A549 (cell line): ENCODE data around the gene APMAP. TPM values are rescaled to one million over a fixed set of nuclear protein-coding genes. Genes with fewer than 3 reads are reported as not detected.

ENCODE experiments used
- ATAC-seq, 2 experiments: fragments of 200-7000 bp in 1 of 2; fragments of >200 bp in 1 of 2; cut with Nextera tagmentation in 1 of 2; cut with Tn5 transposase in 1 of 2; 3 replicates each; pipeline versions ENCODE4 v1.8.0 to v1.9.1; 2018 to 2020; ENCODE audit warnings: mild to moderate bottlenecking in 1 of 2, moderate library complexity in 1 of 2
- CTCF ChIA-PET: fragments of 300-600 bp; sonication (Branson Sonifier 250); formaldehyde crosslinking; extraction: SDS; loops from one replicate; lab custom pipeline; 2021; ENCODE audit warnings: antibody characterized with exemption, inconsistent platforms; lab: Yijun Ruan, JAX
- POLR2A ChIA-PET: fragments of 350-600 bp; formaldehyde crosslinking; extraction: SDS; loops from one replicate; lab custom pipeline; 2021; ENCODE audit warnings: antibody characterized with exemption, inconsistent platforms; lab: Yijun Ruan, JAX
- DNase-seq, 2 experiments: peaks; one replicate each; pipeline versions ENCODE4 v3.0.0 to v3.0.0-alpha.2; 2011 to 2016; ENCODE audit warnings: low read depth in 1 of 2, low spot score in 1 of 2
- FAIRE-seq: peaks from 2 replicates; lab custom pipeline; 2011; peaks lifted over from hg19 to GRCh38; lab: Jason Lieb, UNC
- H3K27ac ChIP-seq, 2 experiments: fragments of >200 bp; sonication (Bioruptor Twin); formaldehyde crosslinking; 3 replicates each; pipeline ENCODE4 v1.5.1; 2016 to 2017
- H3K4me1 ChIP-seq: fragments of >200 bp; sonication (Bioruptor Twin); formaldehyde crosslinking; 3 replicates; pipeline ENCODE4 v1.6.1; 2016
- H3K4me2 ChIP-seq: fragments of >200 bp; sonication (Bioruptor Twin); formaldehyde crosslinking; 3 replicates; pipeline ENCODE4 v1.6.1; 2016
- H3K4me3 ChIP-seq: fragments of >200 bp; sonication (Bioruptor Twin); formaldehyde crosslinking; 3 replicates; pipeline ENCODE4 v1.5.1; 2016
- H3K9me3 ChIP-seq: fragments of >200 bp; sonication (Bioruptor Twin); formaldehyde crosslinking; 3 replicates; pipeline ENCODE4 v1.6.1; 2016
- BHLHE40 ChIP-seq: IDR thresholded peaks from 2 replicates; pipeline ENCODE4 v1.6.1; 2012; ENCODE audit warnings: low read depth, low read length, inconsistent platforms
- CBX2 ChIP-seq: fragments of 200-600 bp; sonication (generic); IDR thresholded peaks from 2 replicates; pipeline ENCODE4 v1.6.1; 2016; ENCODE audit warnings: low read depth, mild to moderate bottlenecking, borderline replicate concordance
- CBX8 ChIP-seq: fragments of 200-600 bp; sonication (generic); IDR thresholded peaks from 2 replicates; pipeline ENCODE4 v1.6.1; 2016
- CEBPB ChIP-seq, 2 experiments: fragments of >200 bp in 1 of 2; sonication (Bioruptor Twin) in 1 of 2; formaldehyde crosslinking in 1 of 2; IDR thresholded peaks; 2 replicates each; pipeline ENCODE4 v1.6.1; 2012 to 2016
- EHF ChIP-seq: fragments of 250-450 bp; sonication (Bioruptor Pico); IDR thresholded peaks from 2 replicates; pipeline ENCODE4 v1.5.0; 2020; ENCODE audit warnings: mild to moderate bottlenecking
- EHMT2 ChIP-seq: fragments of 200-600 bp; sonication (generic); IDR thresholded peaks from 2 replicates; pipeline ENCODE4 v1.6.1; 2016; ENCODE audit warnings: antibody characterized with exemption, low read depth, mild to moderate bottlenecking, moderate library complexity
- ESRRA ChIP-seq: fragments of 150-350 bp; IDR thresholded peaks from 2 replicates; pipeline ENCODE4 v1.6.1; 2014; ENCODE audit warnings: mild to moderate bottlenecking, low read length, borderline replicate concordance
- FOSL2 ChIP-seq, 2 experiments: fragments of 450-650 bp in 1 of 2; fragments of >200 bp in 1 of 2; sonication (Bioruptor Twin) in 1 of 2; formaldehyde crosslinking; IDR thresholded peaks; 2 replicates each; pipeline versions ENCODE4 v1.5.0 to v1.6.1; 2016 to 2020; ENCODE audit warnings: mild to moderate bottlenecking in 1 of 2, moderate library complexity in 1 of 2
- GATA3 ChIP-seq: IDR thresholded peaks from 2 replicates; pipeline ENCODE4 v1.6.1; 2012; ENCODE audit warnings: borderline replicate concordance
- HDAC2 ChIP-seq: fragments of 200-600 bp; sonication (generic); IDR thresholded peaks from 2 replicates; pipeline ENCODE4 v1.6.1; 2016
- HEYL ChIP-seq: fragments of 250-450 bp; sonication (Bioruptor Pico); IDR thresholded peaks from 2 replicates; pipeline ENCODE4 v1.8.0; 2021; ENCODE audit warnings: mild to moderate bottlenecking, moderate library complexity
- HOXB13 ChIP-seq: fragments of 250-450 bp; sonication (Bioruptor Pico); IDR thresholded peaks from 2 replicates; pipeline ENCODE4 v1.5.0; 2020; ENCODE audit warnings: low read depth, mild to moderate bottlenecking, moderate library complexity
- MAFK ChIP-seq: fragments of 450-650 bp; IDR thresholded peaks from 2 replicates; pipeline ENCODE4 v1.6.1; 2014; ENCODE audit not compliant: partially characterized antibody
- MYC ChIP-seq: IDR thresholded peaks from 2 replicates; pipeline ENCODE4 v1.6.1; 2012; ENCODE audit warnings: mild to moderate bottlenecking, inconsistent platforms, low read length, improper control_type of control experiment, borderline replicate concordance
- PHF8 ChIP-seq: fragments of 200-600 bp; sonication (generic); IDR thresholded peaks from 2 replicates; pipeline ENCODE4 v1.6.1; 2016; ENCODE audit warnings: low read depth, mild to moderate bottlenecking, antibody characterized with exemption, moderate library complexity, borderline replicate concordance
- POLR2AphosphoS2 ChIP-seq: conservative IDR thresholded peaks from 2 replicates; pipeline ENCODE4 v1.6.1; 2012; ENCODE audit warnings: low read length, improper control_type of control experiment, inconsistent platforms
- RAD21 ChIP-seq, 2 experiments: fragments of >200 bp in 1 of 2; sonication (Bioruptor Twin) in 1 of 2; formaldehyde crosslinking in 1 of 2; IDR thresholded peaks in 1 of 2; conservative IDR thresholded peaks in 1 of 2; 2 replicates in 1 of 2; 3 replicates in 1 of 2; pipeline ENCODE4 v1.6.1; 2012 to 2018; ENCODE audit warnings: inconsistent platforms in 1 of 2
- SMC3 ChIP-seq: fragments of >200 bp; sonication (Bioruptor Twin); formaldehyde crosslinking; IDR thresholded peaks from 3 replicates; pipeline ENCODE4 v1.6.1; 2018; ENCODE audit warnings: inconsistent platforms
- SREBF2 ChIP-seq: fragments of 450-650 bp; IDR thresholded peaks from 2 replicates; pipeline ENCODE4 v1.6.1; 2014; ENCODE audit warnings: mild to moderate bottlenecking, moderate library complexity
- ZFP36 ChIP-seq: fragments of 450-650 bp; IDR thresholded peaks from 2 replicates; pipeline ENCODE4 v1.6.1; 2014; ENCODE audit warnings: borderline replicate concordance; ENCODE audit not compliant: partially characterized antibody
- WGBS: methylation state at CpG from one replicate; pipeline ENCODE4 v1.1.6; 2017; ENCODE audit errors: missing lambda C conversion rate; 5-methylcytosine and 5-hydroxymethylcytosine counted together
- polyA plus RNA-seq, 4 experiments: library from polyadenylated mRNA; depleted of rRNA in 3 of 4; stranded (reverse); fragments of >200 nt; fragmentation: RNase III in 1 of 4; extraction: RNeasy Plus Mini Kit Qiagen cat#74134 plus additional on column Dnase treatment in 1 of 4; gene quantifications; 2 replicates in 3 of 4; 3 replicates in 1 of 4; pipeline ENCODE4 v1.2.3, GENCODE V29; 2011 to 2017
- TF ChIP-seq, protein P1 (sequence below): fragments of 450-650 bp; IDR thresholded peaks from 2 replicates; pipeline ENCODE4 v1.6.1; 2014; ENCODE audit warnings: antibody characterized with exemption
- TF ChIP-seq, protein P2 (sequence below): fragments of 250-450 bp; sonication (Bioruptor Pico); IDR thresholded peaks from 2 replicates; pipeline ENCODE4 v1.5.0; 2020; ENCODE audit warnings: low read depth, mild to moderate bottlenecking, moderate library complexity
- TF ChIP-seq, protein P3 (sequence below): IDR thresholded peaks from 2 replicates; pipeline ENCODE4 v1.6.1; 2012; ENCODE audit warnings: low read depth, borderline replicate concordance
- TF ChIP-seq, protein P4 (sequence below): fragments of 200-600 bp; sonication (generic); IDR thresholded peaks from 2 replicates; pipeline ENCODE4 v1.6.1; 2016; ENCODE audit warnings: antibody characterized with exemption, mild to moderate bottlenecking, moderate library complexity

APMAP gene
- polyA plus RNA-seq, 2 of the 4 experiments (the other 2 are of a cell fraction) = 113 to 141 TPM

DNA sequence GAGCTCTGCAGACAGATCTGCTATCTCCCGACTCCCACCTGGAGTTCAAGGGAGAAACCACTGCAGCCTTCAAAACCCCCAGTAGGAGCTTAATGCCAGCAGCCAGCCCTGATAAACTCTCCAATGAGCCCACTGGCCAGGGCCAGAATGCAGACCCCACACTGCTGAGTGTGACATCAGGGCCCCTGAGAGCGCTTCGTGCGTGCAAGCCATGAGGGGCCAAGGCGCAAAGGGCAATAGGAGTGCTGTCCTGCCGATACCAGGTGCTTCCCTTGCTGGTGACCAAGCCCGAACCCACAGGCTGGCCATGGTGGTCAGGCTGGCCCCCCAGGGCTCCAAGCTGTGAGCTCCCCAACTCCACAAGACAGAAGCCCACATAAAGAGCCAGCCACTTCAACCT lies 76.7 kb downstream of the APMAP start:
- Histone ChIP-seq H3K4me1 (no peaks in the 10 kb centered on the region), H3K27ac (no peak overlapping the region), H3K4me3 (no peak overlapping the region), H3K4me2 (no peak overlapping the region), H3K9me3 (no peaks in the 10 kb centered on the region)
- DNase-seq (no peak), ATAC-seq (no peak), FAIRE-seq (no peak)
- 59% methylated on average over 7 of the region's 7 CpGs for WGBS
- ChIA-PET CTCF (interaction anchor here (0.5 to 8.8 kb wide), 7 partner anchors 9 to 1026 kb away, joined by 3 to 76 read pairs (median 4); no protein-coding TSS in a partner anchor), POLR2A (no interaction called here)
- TF ChIP-seq BHLHE40 = no peak
- TF ChIP-seq RAD21 (conservative IDR thresholded peaks at IDR 0.05 in 1 of 2, IDR thresholded peaks at IDR 0.05 in 1 of 2) = no peak
- no peak for TF ChIP-seq CBX8
- TF ChIP-seq SREBF2 = no peak
- TF ChIP-seq CEBPB (IDR thresholded peaks at IDR 0.05) = no peak
- no peak for TF ChIP-seq GATA3
- no peak for TF ChIP-seq PHF8
- TF ChIP-seq SMC3 = no peak
- no peak for TF ChIP-seq CBX2

DNA sequence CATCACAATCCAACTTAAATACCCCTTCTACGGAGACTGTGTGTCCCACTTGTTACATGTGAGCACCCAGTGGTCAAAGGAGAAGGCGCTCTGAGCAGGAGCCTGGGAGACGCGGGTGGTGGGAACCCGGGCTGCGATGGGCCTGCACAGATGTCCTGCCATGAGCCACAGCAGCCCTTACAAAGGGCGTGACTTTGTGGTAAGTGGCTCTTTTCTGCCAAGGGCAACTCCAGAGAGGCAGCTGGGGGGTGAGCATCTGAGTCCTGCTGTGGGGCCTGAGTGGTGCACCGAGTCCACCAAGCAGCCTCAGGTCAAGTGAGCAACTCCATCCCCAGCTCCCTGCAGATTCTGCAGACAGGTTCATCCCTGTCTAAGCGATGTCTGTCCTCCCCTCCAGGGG lies 77.1 kb downstream of the APMAP start:
- WGBS = 70% methylated on average over 8 of the region's 9 CpGs
- ChIA-PET POLR2A (no interaction called here), CTCF (interaction anchor here (0.5 to 8.8 kb wide), 4 partner anchors 10 to 977 kb away, joined by 3 to 76 read pairs (median 37); no protein-coding TSS in a partner anchor)
- no peak overlapping the region for H3K27ac ChIP-seq
- no peak overlapping the region for H3K4me3 ChIP-seq
- DNase-seq (no peak), FAIRE-seq (no peak), ATAC-seq (no peak)
- H3K9me3 ChIP-seq = no peaks in the 10 kb centered on the region
- TF ChIP-seq EHMT2 (no peak), SREBF2 (no peak), GATA3 (no peak), MAFK (no peak), ESRRA (no peak), FOSL2 (IDR thresholded peaks at IDR 0.05) (no peak), FOSL2 (CRISPR knock-in tag; IDR thresholded peaks at IDR 0.05) (no peak), HDAC2 (no peak), PHF8 (no peak), POLR2AphosphoS2 (no peak), HEYL (no peak), HOXB13 (CRISPR knock-in tag) (no peak), MYC (no peak), EHF (no peak), ZFP36 (no peak)
- TF ChIP-seq, protein P1, sequence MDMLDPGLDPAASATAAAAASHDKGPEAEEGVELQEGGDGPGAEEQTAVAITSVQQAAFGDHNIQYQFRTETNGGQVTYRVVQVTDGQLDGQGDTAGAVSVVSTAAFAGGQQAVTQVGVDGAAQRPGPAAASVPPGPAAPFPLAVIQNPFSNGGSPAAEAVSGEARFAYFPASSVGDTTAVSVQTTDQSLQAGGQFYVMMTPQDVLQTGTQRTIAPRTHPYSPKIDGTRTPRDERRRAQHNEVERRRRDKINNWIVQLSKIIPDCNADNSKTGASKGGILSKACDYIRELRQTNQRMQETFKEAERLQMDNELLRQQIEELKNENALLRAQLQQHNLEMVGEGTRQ = no peak
- TF ChIP-seq, protein P2, sequence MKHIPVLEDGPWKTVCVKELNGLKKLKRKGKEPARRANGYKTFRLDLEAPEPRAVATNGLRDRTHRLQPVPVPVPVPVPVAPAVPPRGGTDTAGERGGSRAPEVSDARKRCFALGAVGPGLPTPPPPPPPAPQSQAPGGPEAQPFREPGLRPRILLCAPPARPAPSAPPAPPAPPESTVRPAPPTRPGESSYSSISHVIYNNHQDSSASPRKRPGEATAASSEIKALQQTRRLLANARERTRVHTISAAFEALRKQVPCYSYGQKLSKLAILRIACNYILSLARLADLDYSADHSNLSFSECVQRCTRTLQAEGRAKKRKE = no peak
- TF ChIP-seq, protein P3, sequence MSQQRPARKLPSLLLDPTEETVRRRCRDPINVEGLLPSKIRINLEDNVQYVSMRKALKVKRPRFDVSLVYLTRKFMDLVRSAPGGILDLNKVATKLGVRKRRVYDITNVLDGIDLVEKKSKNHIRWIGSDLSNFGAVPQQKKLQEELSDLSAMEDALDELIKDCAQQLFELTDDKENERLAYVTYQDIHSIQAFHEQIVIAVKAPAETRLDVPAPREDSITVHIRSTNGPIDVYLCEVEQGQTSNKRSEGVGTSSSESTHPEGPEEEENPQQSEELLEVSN = no peak
- TF ChIP-seq, protein P4, sequence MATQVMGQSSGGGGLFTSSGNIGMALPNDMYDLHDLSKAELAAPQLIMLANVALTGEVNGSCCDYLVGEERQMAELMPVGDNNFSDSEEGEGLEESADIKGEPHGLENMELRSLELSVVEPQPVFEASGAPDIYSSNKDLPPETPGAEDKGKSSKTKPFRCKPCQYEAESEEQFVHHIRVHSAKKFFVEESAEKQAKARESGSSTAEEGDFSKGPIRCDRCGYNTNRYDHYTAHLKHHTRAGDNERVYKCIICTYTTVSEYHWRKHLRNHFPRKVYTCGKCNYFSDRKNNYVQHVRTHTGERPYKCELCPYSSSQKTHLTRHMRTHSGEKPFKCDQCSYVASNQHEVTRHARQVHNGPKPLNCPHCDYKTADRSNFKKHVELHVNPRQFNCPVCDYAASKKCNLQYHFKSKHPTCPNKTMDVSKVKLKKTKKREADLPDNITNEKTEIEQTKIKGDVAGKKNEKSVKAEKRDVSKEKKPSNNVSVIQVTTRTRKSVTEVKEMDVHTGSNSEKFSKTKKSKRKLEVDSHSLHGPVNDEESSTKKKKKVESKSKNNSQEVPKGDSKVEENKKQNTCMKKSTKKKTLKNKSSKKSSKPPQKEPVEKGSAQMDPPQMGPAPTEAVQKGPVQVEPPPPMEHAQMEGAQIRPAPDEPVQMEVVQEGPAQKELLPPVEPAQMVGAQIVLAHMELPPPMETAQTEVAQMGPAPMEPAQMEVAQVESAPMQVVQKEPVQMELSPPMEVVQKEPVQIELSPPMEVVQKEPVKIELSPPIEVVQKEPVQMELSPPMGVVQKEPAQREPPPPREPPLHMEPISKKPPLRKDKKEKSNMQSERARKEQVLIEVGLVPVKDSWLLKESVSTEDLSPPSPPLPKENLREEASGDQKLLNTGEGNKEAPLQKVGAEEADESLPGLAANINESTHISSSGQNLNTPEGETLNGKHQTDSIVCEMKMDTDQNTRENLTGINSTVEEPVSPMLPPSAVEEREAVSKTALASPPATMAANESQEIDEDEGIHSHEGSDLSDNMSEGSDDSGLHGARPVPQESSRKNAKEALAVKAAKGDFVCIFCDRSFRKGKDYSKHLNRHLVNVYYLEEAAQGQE = no peak
- no peak overlapping the region for H3K4me2 ChIP-seq
- no peaks in the 10 kb centered on the region for H3K4me1 ChIP-seq
